ENCODE data around the gene COL28A1. TPM values are rescaled to one million over a fixed set of nuclear protein-coding genes. Genes with fewer than 3 reads are reported as not detected.

The COL28A1 gene
- total RNA-seq, 1 donor: 0.36 TPM

DNA sequence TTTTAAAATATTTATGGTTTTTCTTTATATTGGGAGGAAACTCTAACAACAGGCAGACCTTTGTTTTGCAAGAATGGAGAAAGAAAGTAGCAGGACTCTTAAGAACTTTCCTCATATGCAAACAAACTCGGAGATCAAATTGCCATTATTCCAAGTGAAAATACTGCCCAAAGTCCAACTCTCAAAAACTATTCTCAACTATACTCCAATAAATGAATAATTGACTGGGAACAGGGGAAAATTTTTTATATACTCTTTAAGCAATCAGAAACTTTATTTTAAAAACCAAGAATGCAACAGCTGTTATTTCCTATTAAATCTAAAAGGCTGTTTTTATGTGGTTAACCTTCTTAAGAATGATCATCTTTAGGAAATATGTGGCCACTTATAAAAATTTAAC is 101.9 kb downstream of the COL28A1 start:
- no peaks in the 10 kb centered on the region for H3K79me2 ChIP-seq (ENCODE audit: insufficient read depth, low read length)
- no peaks in the 10 kb centered on the region for H3K27me3 ChIP-seq (ENCODE audit: insufficient read depth, low read length)
- peaks cover 21% of the 10 kb centered on the region for H3K4me1 ChIP-seq (ENCODE audit: insufficient read depth, low read length)
- peak overlapping the region; percentile 44 for H2AFZ ChIP-seq (ENCODE audit: low read length)
- DNase-seq (ENCODE audit: insufficient read length, low spot score, missing footprints): peak; percentile 32
- no peak for TF ChIP-seq CTCF (IDR thresholded peaks at IDR 0.05; ENCODE audit: extremely low read depth, low read depth, low read length)
- no peaks in the 10 kb centered on the region for H3K9me3 ChIP-seq (ENCODE audit: low read depth, low read length)
- H4K20me1 ChIP-seq (ENCODE audit: insufficient read depth, low read length): no peaks in the 10 kb centered on the region
- H3K4me2 ChIP-seq (ENCODE audit: insufficient read depth, low read length): no peak overlapping the region
- no peak overlapping the region for H3K27ac ChIP-seq (ENCODE audit: low read depth, low read length)
- H3K36me3 ChIP-seq (ENCODE audit: insufficient read depth, low read length): no peaks in the 10 kb centered on the region
- H3K4me3 ChIP-seq (ENCODE audit: insufficient read depth, low read length): no peak overlapping the region

DNA sequence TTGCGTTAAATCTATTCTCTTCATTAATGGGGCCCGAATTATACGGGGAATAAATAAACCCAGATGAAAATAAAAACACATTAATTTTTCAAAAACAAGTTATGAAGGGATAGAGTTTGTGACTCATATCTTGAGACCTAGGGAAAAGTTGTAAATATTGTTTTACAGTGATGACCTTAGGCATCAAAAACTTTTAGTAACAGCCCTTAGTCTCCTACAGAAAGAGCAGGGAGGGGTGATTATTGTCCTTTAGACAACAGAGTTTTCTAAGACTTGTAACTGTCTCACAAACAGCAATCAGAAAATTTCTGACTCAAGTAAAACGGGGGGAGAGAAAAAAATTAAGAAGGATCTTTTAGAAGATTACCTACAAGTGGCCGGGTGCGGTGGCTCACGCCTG is 102.7 kb downstream of the COL28A1 start:
- no peaks in the 10 kb centered on the region for H3K27me3 ChIP-seq (ENCODE audit: insufficient read depth, low read length)
- no peaks in the 10 kb centered on the region for H3K79me2 ChIP-seq (ENCODE audit: insufficient read depth, low read length)
- H3K4me1 ChIP-seq (ENCODE audit: insufficient read depth, low read length): peaks cover 25% of the 10 kb centered on the region
- no peaks in the 10 kb centered on the region for H4K20me1 ChIP-seq (ENCODE audit: insufficient read depth, low read length)
- no peak for DNase-seq (ENCODE audit: insufficient read length, low spot score, missing footprints)
- H2AFZ ChIP-seq (ENCODE audit: low read length): no peak overlapping the region
- TF ChIP-seq CTCF (IDR thresholded peaks at IDR 0.05; ENCODE audit: extremely low read depth, low read depth, low read length): no peak
- no peaks in the 10 kb centered on the region for H3K9me3 ChIP-seq (ENCODE audit: low read depth, low read length)
- H3K4me3 ChIP-seq (ENCODE audit: insufficient read depth, low read length): no peak overlapping the region
- no peak overlapping the region for H3K4me2 ChIP-seq (ENCODE audit: insufficient read depth, low read length)
- H3K27ac ChIP-seq (ENCODE audit: low read depth, low read length): no peak overlapping the region
- no peaks in the 10 kb centered on the region for H3K36me3 ChIP-seq (ENCODE audit: insufficient read depth, low read length)

GRCh38 chr7:7428806-7429205 is 106.9 kb downstream of the COL28A1 start:
- Histone ChIP-seq H3K36me3 (ENCODE audit: insufficient read depth, low read length) (no peaks in the 10 kb centered on the region), H3K27me3 (ENCODE audit: insufficient read depth, low read length) (no peaks in the 10 kb centered on the region), H4K20me1 (ENCODE audit: insufficient read depth, low read length) (no peaks in the 10 kb centered on the region), H3K27ac (ENCODE audit: low read depth, low read length) (peak overlapping the region; percentile 57), H2AFZ (ENCODE audit: low read length) (peak overlapping the region; percentile 53), H3K4me1 (ENCODE audit: insufficient read depth, low read length) (peaks cover 19% of the 10 kb centered on the region), H3K4me2 (ENCODE audit: insufficient read depth, low read length) (peak overlapping the region; percentile 6), H3K4me3 (ENCODE audit: insufficient read depth, low read length) (no peak overlapping the region), H3K79me2 (ENCODE audit: insufficient read depth, low read length) (no peaks in the 10 kb centered on the region), H3K9me3 (ENCODE audit: low read depth, low read length) (no peaks in the 10 kb centered on the region)
- no peak for TF ChIP-seq CTCF (IDR thresholded peaks at IDR 0.05; ENCODE audit: extremely low read depth, low read depth, low read length)
- peak; percentile 19 for DNase-seq (ENCODE audit: insufficient read length, low spot score, missing footprints)

GRCh38 chr7:7427363-7427762 is 108.3 kb downstream of the COL28A1 start:
- Histone ChIP-seq H4K20me1 (ENCODE audit: insufficient read depth, low read length) (no peaks in the 10 kb centered on the region), H3K4me1 (ENCODE audit: insufficient read depth, low read length) (peaks cover 15% of the 10 kb centered on the region)
- no peak for DNase-seq (ENCODE audit: insufficient read length, low spot score, missing footprints)

More at GRCh38 chr7:7427363-7427762, 108.3 kb downstream of the COL28A1 start:
- Histone ChIP-seq H3K27ac (ENCODE audit: low read depth, low read length) (no peak overlapping the region), H3K79me2 (ENCODE audit: insufficient read depth, low read length) (no peaks in the 10 kb centered on the region), H3K4me3 (ENCODE audit: insufficient read depth, low read length) (no peak overlapping the region), H3K36me3 (ENCODE audit: insufficient read depth, low read length) (no peaks in the 10 kb centered on the region), H3K27me3 (ENCODE audit: insufficient read depth, low read length) (no peaks in the 10 kb centered on the region), H3K9me3 (ENCODE audit: low read depth, low read length) (no peaks in the 10 kb centered on the region), H2AFZ (ENCODE audit: low read length) (no peak overlapping the region), H3K4me2 (ENCODE audit: insufficient read depth, low read length) (no peak overlapping the region)
- TF ChIP-seq CTCF (IDR thresholded peaks at IDR 0.05; ENCODE audit: extremely low read depth, low read depth, low read length): no peak
